GM10248 (cell line): Measurements from ENCODE around the gene IL1B.

Experiments
- CTCF ChIA-PET: fragments of 300-600 bp; sonication (Branson Sonifier 250); formaldehyde crosslinking; extraction: SDS; loops from one replicate; lab custom pipeline; 2021; ENCODE audit warnings: antibody characterized with exemption; lab: Yijun Ruan, JAX
- POLR2A ChIA-PET: fragments of 350-650 bp; sonication (Branson Sonifier 250); formaldehyde crosslinking; extraction: SDS; loops from one replicate; lab custom pipeline; 2020; ENCODE audit warnings: antibody characterized with exemption; lab: Yijun Ruan, JAX
- DNase-seq: peaks from one replicate; pipeline ENCODE4 v3.0.0; 2012; ENCODE audit errors: extremely low spot score
- CTCF ChIP-seq: IDR thresholded peaks from 2 replicates; pipeline ENCODE4 v1.5.1; 2012; ENCODE audit warnings: mild to moderate bottlenecking, low read depth; ENCODE audit errors: extremely low read depth, missing control alignments, control extremely low read depth

Gene IL1B

GRCh38 chr2:112836695-112837117, at the start of gene IL1B:
Gene IL1B, minus strand, starts transcription at chr2:112836779. Its CDS starts 550 bp downstream, at chr2:112836229.
- ChIA-PET CTCF (interaction anchor here (0.7 to 2.5 kb wide), 4 partner anchors 12 to 87 kb away, joined by 3 to 11 read pairs (median 3); partner anchors contain the start of gene IL1A), POLR2A (no interaction called here)
- DNase-seq: no peak
- no peak for TF ChIP-seq CTCF

GRCh38 chr2:112886291-112886690, 49.7 kb upstream of the IL1B start:
- DNase-seq: no peak
- TF ChIP-seq CTCF: no peak
- CTCF ChIA-PET: interaction anchor here (0.7 to 12.1 kb wide), 27 partner anchors 8 to 343 kb away, joined by 3 to 275 read pairs (median 11); partner anchors contain the start of genes IL1A, IL37 and SLC20A1
- POLR2A ChIA-PET: no interaction called here

- no peak for TF ChIP-seq CTCF
- POLR2A ChIA-PET: no interaction called here
- CTCF ChIA-PET: interaction anchor here (0.7 to 12.1 kb wide), 74 partner anchors 8 to 342 kb away, joined by 3 to 275 read pairs (median 5); partner anchors contain the start of genes IL1A, IL1B, IL37 and SLC20A1
- DNase-seq: no peak
These were observed 48.9 kb upstream of the IL1B start for GRCh38 chr2:112885506-112885902.

GRCh38 chr2:112884869-112885505, 48.4 kb upstream of the IL1B start:
- TF ChIP-seq CTCF: peak; percentile 94
- CTCF ChIA-PET: interaction anchor here (0.7 to 12.1 kb wide), 73 partner anchors 8 to 342 kb away, joined by 3 to 275 read pairs (median 5); partner anchors contain the start of genes IL1A, IL1B and IL37
- POLR2A ChIA-PET: no interaction called here
- DNase-seq: peak; percentile 83

- POLR2A ChIA-PET: no interaction called here
- no peak for DNase-seq
- CTCF ChIA-PET: interaction anchor here (0.8 to 12.1 kb wide), 7 partner anchors 29 to 159 kb away, joined by 3 to 275 read pairs (median 8); no protein-coding TSS in a partner anchor
- no peak for TF ChIP-seq CTCF
These were observed 47.1 kb upstream of the IL1B start for GRCh38 chr2:112883669-112884068.

- DNase-seq: peak; percentile 70
- ChIA-PET POLR2A (no interaction called here), CTCF (interaction anchor here (0.6 to 12.1 kb wide), 7 partner anchors 16 to 150 kb away, joined by 3 to 275 read pairs (median 4); no protein-coding TSS in a partner anchor)
- TF ChIP-seq CTCF: no peak
These were observed 44.8 kb upstream of the IL1B start for GRCh38 chr2:112881217-112881985.
